ENCODE measurements around the gene CALHM1.
"Not testable (repeated sequence)": the region's sequence is repeated elsewhere in the genome, so short reads cannot be mapped to it uniquely, and the experiment has no call there.

CALHM1 gene

DNA sequence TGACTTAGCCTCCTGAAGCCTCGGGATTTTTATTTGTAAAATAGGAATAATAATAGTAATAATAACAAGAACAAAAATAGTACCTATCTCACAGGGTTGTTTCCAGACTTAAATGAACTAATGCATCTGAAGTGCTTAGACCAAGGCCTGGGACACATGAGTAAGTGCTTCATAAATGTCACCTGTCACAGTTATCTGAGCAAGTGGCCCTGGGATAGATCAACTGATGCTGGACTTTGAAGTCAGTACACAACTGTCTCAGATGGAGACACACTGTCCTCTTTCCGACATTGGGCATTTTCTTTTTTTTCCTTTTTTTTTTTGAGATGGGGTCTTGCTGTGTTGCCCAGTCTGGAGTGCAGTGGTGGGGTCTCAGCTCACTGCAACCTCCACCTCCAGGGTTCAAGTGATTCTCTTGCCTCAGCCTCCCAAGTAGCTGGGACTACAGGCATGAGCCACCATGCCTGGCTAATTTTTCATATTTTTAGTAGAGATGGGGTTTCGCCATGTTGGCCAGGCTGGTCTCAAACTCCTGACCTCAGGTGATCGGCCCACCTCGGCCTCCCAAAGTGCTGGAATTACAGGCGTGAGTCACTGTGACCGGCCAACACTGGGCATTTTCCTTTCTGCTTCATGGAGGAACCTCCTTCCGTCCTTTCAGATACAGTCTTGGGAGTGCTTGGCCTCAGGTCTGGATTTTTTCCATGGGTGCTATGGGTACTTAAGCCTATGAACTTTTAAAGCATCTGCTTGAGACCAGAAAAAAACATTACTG, 28.1 kb upstream of the CALHM1 start:
- not testable (repeated sequence) for DNase-seq (ENCODE audit: low read depth, low spot score)

DNA sequence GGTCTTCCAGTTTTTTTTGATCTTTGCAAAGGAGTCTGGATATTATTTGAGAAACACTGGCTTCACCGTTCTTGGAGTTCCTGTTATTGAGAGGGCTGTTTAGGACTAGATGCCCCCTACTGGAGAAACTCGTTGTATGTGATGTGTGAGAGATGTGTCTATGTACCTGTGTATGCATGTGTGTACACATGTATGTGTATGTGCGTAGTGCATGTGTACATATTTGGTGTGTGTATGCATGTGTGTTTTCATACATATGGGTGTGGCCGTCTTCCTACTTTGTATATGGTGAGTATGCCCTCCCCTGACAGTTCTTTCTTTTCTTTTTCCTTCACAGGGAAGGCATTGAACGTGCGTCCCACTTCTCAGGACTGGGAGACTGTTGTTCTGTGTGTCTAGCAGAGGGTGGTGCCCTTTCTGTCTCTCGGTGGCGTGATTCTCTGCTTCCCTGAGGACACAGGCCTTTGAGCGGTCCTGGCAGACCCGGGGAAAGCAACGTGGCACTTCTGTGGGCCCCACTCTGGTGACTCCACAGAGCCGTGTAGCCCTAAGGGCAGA, 23.4 kb upstream of the CALHM1 start:
- no peak for DNase-seq (ENCODE audit: low read depth, low spot score)

DNA sequence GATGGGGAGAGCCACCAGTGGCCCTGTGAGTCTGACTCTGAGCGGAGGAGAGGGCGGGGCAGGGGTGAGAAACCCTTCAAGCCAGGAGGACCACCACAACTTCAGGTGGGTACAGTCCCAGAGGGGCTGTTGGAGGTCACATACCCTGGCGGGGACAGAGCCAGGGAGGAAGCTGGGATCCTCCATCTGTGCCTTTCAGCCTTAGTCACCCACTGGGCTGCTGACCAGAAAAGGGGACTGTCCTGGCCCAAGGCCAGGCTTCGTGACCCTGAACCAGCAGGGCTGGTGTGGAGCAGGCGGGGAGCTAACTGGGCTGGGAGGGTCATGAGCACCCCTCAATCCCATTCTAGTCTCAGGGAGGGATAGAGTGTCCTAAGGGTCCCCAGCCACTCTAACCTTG, 21.8 kb upstream of the CALHM1 start:
- no peak for DNase-seq (ENCODE audit: low read depth, low spot score)

DNA sequence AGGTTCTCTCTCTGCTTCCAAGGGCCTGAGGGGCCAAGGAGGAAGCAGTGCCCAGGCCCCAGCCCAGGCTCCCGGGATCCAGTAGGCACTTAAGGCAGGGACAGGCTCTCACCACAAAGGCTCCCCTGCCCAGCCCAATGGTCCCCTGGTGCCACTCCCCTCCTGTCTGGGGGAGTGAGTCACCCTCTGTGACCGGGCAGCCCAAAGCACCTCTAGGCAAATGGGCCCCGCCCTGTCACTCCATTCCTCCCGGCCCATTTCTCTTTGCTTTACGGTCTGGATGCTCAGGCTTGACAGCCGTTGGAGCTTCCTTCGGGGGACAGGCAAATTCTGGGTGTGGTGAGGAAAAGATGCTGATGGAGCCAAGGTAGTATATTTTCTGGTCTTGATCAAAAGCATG, 20.4 kb upstream of the CALHM1 start, which contains the start of gene CALHM3:
TSS of gene CALHM3 (minus strand) at position 106 of the 400 bp plus-strand sequence. CDS start 208 bp downstream, outside the sequence.
- no peak for DNase-seq (ENCODE audit: low read depth, low spot score)

DNA sequence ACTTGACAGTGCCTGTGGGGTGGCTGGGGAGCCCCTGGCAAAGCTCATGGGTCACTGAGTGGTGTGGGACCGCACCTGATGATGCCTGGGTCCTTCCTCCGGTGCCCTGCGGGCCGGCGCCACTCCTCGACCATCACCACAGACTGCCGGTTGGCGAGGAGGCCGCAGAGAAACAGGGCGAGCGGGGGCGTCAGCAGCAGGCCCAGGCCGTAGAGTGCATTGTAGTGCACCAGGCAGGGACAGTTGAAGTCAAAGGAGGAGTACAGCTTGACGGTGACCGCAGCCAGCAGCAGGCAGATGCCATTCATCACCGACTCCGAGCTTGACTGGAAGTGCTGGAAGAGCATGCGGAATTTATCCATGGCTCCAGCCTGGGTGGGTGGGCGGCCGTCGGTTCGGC, 20.0 kb upstream of the CALHM1 start:
- DNase-seq (ENCODE audit: low read depth, low spot score): no peak

DNA sequence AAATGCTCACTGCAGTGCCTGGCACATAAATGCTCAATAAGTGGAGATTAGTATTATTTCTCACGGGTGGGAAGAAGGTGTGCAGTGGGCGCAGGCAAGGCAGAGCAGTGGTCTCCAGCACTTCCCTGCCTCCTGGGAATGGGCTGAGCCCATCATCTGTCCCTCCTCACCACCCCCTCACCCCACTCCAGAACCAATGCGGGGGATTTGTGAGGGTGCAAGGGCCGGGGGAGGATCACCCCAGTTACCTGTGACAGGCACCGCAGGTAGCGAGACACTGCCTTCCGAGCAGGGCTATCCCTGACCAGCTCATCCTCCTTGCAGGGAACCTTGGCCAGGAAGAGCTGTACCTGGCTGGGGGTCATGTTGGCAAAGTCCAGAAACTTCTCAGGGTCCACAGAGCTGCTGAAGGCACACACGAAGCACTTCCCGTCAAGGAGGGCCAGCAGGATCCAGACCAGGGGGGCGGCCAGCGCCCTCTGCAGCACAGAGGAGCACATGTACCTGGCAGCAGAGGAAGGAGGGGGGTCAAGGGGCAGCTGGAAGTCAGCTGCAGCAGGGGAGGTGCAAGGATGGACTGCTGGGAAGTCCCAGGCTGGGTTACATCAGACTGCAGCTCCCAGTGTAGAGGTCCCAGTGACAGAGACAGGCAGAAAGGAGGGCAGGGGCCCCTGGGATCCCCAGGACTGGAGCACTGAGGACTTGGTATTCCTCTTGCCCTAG, 17.5 kb upstream of the CALHM1 start:
- DNase-seq (ENCODE audit: low read depth, low spot score): no peak

DNA sequence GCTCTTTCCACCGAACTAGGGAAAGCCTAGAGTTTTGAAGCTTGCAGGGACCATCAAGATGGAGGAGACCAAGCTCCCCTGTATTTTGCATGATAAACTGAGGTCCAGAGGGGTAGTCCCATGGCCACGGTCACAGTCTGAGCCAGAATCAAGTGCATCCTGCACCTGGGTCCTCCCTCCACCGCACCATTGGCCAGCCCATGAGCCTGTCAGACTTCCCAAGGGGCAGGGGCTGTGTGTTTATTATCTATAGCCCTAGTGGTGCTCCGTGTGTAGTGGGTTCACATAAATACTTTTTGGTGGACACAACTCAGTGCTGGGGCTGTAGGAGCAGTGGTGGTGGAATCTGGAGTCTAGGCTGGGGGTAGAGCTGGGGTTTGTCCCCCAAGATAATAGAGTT, 16.7 kb upstream of the CALHM1 start:
- DNase-seq (ENCODE audit: low read depth, low spot score): no peak

DNA sequence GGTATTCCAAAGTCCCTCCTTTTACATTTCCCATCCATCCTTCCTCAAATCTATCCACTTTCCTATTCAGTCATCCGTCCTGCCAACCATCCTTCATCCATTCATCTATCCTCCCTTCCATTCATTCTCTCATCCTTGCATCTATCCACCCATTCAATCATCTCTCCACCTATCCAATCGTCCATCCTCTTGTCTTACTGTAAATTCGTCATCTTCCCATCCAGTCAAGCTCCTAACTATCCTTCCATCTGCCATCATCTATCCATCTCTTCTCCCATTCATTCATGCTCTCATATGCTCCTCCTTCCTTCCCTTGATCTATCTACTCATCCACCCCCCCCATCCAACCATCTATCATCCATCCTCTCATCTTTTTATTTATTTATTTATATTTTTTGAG, 15.4 kb upstream of the CALHM1 start:
- DNase-seq (ENCODE audit: low read depth, low spot score): no peak

DNA sequence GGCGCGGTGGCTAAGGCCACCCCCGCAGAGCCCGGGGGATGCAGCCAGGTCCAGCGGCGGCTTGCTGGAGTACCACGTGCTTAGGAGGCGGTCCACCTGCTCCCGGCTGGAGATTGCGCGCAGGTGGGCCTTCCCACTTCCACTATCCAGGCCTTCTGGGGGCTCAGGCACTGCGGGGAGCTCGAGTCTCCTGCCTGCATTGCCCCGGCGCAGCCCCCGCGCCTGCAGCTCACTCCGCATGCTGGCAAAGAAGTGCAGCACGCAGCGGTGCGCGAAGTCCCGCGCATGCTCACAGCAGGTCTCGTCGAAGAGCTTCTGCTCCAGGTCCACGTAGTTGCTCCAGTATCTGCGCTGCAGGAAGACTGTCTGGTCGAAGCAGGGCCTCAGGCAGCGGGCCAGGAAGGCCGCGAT, 14.6 kb upstream of the CALHM1 start:
- DNase-seq (ENCODE audit: low read depth, low spot score): no peak

DNA sequence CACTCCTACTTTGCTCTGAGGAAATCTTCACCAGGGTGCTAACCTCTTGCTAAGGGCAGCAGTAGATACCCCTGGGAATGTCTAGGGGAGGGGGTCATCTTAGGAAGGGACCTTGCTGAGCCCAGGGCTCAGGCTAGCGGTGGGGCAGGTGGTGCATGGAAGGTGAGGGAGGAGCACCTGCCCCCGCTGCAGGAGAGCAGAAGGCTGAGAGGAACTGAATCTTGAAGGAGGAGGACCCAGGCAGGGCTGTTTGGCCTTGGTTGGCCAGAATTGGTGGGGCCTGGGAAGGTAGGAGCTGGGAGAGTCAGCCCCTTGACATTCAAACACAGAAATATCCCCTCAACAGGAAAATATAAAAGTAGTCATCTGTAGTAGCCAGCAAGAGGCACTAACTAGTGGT, 13.3 kb upstream of the CALHM1 start:
- no peak for DNase-seq (ENCODE audit: low read depth, low spot score)

DNA sequence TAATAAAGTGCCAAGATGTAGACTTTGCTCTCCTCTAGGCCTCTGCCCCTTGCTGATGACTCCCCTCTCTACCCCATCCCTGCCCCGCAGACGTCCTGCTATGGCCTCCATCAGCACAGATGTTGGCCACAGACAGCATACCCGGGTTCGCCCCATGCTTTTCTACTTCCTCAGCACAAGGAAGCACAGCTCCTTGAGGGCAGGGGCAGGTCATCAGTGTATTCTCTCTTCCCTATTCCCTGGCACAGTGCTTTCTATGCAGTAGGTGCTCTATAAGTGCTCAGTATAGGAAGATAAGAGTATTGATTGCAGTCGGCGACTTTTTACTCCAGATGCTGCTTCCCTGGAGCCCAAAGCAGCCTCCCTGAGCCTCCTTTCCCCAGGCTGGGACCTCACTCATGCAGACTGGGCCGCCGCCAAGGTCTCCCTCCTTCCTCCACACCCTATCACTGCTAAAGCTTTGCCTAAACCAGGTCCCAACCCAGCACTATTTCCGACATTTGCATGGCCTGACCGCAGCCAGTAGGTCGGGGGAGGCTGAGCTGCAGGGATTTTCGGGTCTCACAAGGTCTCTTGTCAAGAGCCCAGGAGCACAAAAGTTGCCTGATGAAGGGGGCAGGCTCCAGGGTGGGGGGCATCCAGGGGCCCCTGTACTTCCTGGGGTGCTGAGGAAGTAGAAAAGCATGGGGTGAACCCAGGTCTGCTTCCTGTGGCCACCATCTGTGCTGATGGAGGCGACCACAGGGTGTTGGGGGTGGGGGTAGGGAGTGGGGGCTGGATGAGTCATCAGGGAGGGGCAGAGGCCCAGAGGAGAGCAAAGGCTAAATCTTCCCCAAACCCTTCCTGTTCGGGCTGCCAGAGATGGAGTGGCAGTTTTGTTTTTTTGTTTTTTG, 12.3 kb upstream of the CALHM1 start:
- DNase-seq (ENCODE audit: low read depth, low spot score): no peak

DNA sequence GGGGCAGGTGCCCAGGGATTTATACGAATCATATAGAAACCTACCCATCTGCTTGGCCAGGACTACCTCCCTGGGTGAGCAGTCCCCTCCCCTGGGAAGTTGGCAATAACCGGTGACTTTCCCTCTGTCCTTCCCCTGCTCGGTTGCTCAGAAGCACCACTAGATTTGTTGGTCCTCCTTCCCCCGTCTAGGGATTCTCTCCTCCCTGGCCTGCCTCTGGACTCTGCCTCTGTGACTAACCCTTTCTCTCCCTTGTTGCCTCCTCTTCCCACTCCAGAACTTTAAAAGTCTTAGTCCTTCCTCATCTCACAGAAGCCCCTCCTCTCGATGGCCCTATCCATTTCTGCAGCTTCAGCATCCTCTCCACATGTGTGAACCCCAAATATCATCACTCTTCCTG, 10.5 kb upstream of the CALHM1 start:
- no peak for DNase-seq (ENCODE audit: low read depth, low spot score)

DNA sequence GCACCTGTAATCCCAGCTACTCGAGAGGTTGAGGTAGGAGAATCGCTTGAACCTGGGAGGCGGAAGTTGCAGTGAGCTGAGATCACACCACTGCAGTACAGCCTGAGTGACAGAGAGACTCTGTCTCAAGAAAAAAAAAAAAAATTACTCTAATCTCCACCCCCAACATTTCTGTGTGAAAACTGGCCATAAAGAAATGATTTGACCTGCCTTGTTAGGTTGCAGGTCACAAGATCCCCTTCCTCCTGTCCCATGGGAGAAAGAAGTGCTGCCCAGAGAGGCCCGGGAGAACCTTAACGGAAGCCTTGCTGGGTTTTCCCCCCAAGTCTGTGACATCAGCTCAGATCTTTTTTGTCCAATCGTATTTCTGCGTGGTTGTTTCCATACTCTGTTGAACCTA, 8.7 kb upstream of the CALHM1 start:
- no peak for DNase-seq (ENCODE audit: low read depth, low spot score)

DNA sequence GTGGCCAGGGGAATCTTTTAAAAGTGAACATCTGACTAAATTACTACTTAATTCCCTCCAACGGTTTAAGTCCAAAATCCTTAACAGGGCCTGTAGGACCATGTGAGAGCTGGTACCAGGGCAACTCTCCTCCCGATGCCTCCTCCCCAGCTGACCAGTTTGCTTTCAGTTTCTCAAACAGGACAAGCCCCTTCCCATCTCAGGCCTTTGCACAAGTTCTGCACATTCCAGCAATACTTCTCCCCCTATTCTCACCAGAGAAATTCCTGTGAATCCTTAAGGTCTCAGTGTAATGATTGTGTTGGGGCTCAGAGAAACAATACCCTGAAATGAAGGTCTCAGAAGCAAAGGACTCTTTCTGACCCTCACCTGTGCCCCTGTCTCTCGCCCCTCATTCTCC, 8.0 kb upstream of the CALHM1 start:
- DNase-seq (ENCODE audit: low read depth, low spot score): no peak

DNA sequence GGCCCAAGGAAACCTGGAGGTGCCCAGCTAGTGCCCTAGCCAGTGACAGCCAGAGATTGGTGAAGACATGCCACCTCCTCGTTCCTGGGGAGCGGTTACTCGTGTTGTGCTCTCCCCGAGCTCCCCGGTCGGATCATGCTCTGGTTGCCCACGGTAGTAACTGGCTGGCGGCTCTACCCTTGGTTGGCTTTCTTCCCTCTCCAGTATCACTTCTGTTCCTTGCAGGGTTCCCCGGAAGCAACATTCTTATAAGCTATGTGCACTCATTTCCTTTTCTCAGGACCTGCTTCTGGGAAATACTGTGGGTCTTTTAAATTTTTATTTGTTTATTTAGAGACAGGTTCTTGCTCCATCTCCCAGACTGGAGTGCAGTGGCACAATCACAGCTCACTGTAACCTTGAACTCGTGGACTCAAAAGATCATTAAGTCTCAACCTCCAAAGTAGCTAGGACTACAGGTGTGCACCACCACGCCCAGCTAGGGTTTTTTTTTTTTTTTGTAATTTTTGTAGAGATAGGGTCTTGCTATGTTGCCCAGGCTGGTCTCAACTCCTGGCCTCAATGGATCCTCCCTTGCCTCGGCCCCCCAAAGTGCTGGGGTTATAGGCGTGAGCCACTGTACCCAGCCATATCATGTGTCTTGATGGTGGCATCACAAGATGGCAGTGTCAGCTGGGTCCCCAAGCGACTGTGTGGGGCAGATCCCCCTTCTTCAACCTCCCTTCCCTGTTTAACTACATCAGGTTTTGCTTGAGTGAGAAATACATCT, 6.9 kb upstream of the CALHM1 start:
- no peak for DNase-seq (ENCODE audit: low read depth, low spot score)

DNA sequence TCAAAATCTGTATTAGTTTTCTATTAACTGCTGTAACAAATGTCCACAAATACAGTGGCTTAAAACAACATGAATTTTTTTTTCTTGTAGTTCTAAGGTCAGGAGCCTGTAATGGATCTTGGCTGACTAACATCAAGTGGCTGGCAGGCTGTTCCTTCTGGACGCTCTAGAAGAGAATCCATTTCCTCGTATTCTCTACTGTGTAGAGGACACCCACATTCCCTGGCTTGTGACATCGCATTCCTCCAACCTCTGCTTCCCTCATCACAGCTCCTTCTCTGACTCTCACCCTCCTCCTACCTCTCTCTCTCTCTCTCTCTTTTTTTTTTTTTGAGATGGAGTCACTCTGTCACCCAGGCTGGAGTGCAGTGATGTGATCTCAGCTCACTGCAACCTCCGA, 4.8 kb upstream of the CALHM1 start:
- no peak for DNase-seq (ENCODE audit: low read depth, low spot score)

DNA sequence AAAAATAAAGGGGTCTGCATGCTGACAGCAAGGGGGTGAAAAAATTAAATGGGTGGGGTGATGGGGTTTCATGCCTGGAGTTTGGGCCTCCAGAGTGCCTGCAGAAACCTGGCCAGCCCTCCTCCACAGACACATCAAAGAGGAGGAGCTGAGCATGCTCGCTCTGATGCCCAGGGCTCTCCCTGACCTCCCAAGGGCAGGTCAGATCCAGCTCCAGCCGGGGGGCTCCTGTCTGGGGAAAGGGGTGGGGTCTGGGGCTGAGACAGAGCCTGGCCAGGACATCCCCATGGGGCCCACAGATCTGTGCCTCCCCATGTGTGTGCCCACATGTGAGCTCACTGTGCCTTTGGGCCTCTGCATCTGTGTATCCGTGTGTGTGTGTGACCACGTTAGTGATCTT, 915 bp upstream of the CALHM1 start:
- no peak for DNase-seq (ENCODE audit: low read depth, low spot score)

DNA sequence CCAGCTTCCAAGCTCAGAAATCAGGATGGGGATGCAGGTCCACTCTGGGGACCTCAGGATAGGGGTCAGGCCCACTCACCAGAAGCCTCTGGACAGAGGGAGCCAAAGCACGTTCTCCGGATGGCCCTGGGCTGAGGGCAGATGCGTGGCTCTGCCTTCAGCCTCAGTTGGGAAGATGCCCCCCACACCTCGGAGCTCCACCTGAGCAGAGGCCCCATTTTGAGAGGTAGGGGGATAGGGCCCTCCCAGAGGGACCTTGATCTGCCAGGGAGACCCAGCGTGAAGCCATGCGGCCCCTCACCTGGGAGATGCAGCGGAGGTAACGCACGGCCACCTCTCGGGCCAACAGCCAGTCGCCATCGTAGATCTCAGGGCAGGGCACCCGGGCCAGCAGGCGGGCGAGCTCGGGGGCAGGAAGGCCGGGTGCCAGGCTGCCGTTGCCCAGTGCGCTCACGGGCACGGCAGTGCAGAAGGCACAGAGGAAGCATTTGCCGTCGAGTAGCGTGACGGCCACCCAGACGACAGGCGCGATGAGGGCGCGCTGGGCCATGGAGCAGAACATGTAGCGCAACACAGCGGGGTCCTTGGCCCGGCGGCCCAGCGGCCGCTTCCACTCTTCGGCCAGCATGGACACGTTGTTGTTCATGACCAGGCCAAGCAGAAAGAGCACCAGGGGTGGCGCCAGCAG, 660 bp downstream of the CALHM1 start:
- no peak for DNase-seq (ENCODE audit: low read depth, low spot score)

DNA sequence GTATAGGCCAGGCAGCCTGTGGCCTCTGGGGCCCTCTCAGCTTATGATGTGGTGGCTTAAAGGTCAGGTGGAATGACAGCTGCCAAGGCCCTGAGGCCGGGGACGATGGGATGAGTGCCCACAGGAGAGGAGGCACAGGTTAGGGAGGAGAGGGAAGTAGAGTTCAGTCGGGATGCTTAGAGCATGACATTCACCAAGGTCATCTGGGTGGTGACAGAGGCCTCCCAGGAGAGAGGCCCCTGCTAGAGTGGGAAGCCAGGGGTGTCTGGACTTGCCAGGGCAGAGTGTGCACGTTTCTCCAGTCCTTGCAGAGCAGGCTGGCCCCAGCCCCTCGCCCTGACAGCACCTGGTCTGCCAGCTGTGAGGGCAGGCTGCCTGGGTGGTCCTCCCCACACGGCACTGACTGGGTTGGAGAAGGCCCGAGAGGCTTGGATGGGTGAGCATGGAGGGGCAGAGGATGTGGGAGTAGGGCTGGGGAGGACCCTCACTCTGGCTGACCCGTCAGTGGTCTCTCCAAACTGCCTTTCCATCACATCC, 1.5 kb downstream of the CALHM1 start:
- no peak for DNase-seq (ENCODE audit: low read depth, low spot score)

DNA sequence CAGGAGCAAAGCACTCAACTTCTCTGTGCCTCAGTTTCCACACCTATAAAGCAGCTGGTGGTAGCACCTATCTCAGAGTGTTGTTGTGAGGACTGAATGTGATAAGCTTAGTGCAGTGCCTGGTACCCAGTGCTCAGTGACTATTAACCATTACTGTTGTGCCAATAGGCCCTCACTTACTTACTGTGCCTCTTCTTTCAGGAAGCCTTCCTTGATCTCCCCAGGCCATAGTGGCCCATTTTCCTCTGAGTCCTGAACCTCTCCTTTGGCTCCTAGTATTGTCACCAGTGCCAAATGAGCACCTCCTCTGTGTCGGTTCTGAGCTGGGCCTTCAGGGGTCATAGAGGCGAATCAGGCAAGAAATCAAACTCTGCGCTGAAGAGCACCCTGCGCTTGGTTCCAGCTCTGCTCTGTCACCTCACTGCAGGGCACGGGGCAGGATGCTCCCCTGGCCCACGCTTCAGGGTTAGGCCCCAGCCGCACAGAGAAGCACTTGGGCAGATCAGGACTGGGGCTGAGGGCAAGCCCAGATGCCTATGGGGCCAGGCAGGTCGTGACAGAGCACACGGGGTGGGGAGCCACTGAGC, 2.5 kb downstream of the CALHM1 start:
- no peak for DNase-seq (ENCODE audit: low read depth, low spot score)
